Measurements from ENCODE around the gene STAT3.
"Not testable (repeated sequence)": the region's sequence is repeated elsewhere in the genome, so short reads cannot be mapped to it uniquely, and the experiment has no call there.

GRCh38 chr17:42366176-42367023 lies 21.8 kb downstream of the STAT3 start:
- TF ChIP-seq SP1 (IDR thresholded peaks at IDR 0.05); FOXA1 (IDR thresholded peaks at IDR 0.05); SUZ12 (IDR thresholded peaks at IDR 0.05); ELF4 (IDR thresholded peaks at IDR 0.05); PKNOX1 (IDR thresholded peaks at IDR 0.05); TARDBP (IDR thresholded peaks at IDR 0.05); HDGF (IDR thresholded peaks at IDR 0.05; ENCODE audit: borderline replicate concordance); BHLHE40 (IDR thresholded peaks at IDR 0.05; ENCODE audit: borderline replicate concordance); FOXM1 (IDR thresholded peaks at IDR 0.05; ENCODE audit: borderline replicate concordance); L3MBTL2 (conservative IDR thresholded peaks at IDR 0.05); FOXK2 (IDR thresholded peaks at IDR 0.05); NFRKB (IDR thresholded peaks at IDR 0.05); CTBP1 (IDR thresholded peaks at IDR 0.05; ENCODE audit: borderline replicate concordance): not testable (repeated sequence)

Measured in HEK293T (cell line).